Body of pancreas (tissue), 4 donors: Measurements from ENCODE around the gene NAT8L. TPM values are rescaled to one million over a fixed set of nuclear protein-coding genes. Genes with fewer than 3 reads are reported as not detected.
A peak's percentile ranks its signal among the peaks of the same experiment; 100 is the strongest.

Experiments
- ATAC-seq: fragments of 150-250 bp; one replicate; pipeline ENCODE4 v1.9.1; 2016
- DNase-seq, 4 donors: peaks; one replicate each; pipeline ENCODE4 v3.0.0-alpha.2; 2019
- H3K27ac ChIP-seq, 4 donors: fragments of 200-600 bp; sonication (generic); 1 replicate in 3 of 4; 2 replicates in 1 of 4; pipeline versions ENCODE4 v1.5.1 to v1.6.1; 2016 to 2019; ENCODE audit warnings: mild to moderate bottlenecking in 1 of 4, mixed read lengths in 1 of 4, moderate library complexity in 1 of 4
- H3K27me3 ChIP-seq, 2 donors: fragments of 200-600 bp; sonication (generic); one replicate each; pipeline ENCODE4 v1.6.0; 2016; ENCODE audit warnings: mild to moderate bottlenecking in 1 of 2
- H3K36me3 ChIP-seq, 2 donors: fragments of 200-600 bp; sonication (generic); replicated peaks in 1 of 2; 2 replicates each; pipeline ENCODE4 v1.5.1; 2016; ENCODE audit warnings: low read depth in 2 of 2; ENCODE audit not compliant: insufficient read depth in 1 of 2
- H3K4me1 ChIP-seq: fragments of 200-600 bp; sonication (generic); one replicate; pipeline ENCODE4 v1.6.0; 2016
- H3K4me3 ChIP-seq, 2 donors: fragments of 200-600 bp; sonication (generic); 1 replicate in 1 of 2; 2 replicates in 1 of 2; pipeline ENCODE4 v1.5.1; 2016 to 2019
- H3K9me3 ChIP-seq, 3 donors: fragments of 200-600 bp; sonication (generic); 1 replicate in 2 of 3; 2 replicates in 1 of 3; pipeline ENCODE4 v1.5.1; 2016
- CTCF ChIP-seq, 7 experiments: fragments of 450-650 bp in 4 of 7; fragments of 200-600 bp in 3 of 7; sonication (generic) in 3 of 7; IDR thresholded peaks; one replicate each; pipeline ENCODE4 v1.5.1; 2016 to 2019; ENCODE audit warnings: antibody characterized with exemption in 7 of 7
- POLR2A ChIP-seq, 3 donors: fragments of 450-650 bp; IDR thresholded peaks; one replicate each; pipeline ENCODE4 v1.6.1; 2016; ENCODE audit warnings: antibody characterized with exemption in 3 of 3, mild to moderate bottlenecking in 2 of 3
- WGBS, 2 donors: methylation state at CpG; one replicate each; pipeline ENCODE4 v1.1.5; 2017; 5-methylcytosine and 5-hydroxymethylcytosine counted together
- intact Hi-C: fragments of 100-400 bp; cut with DNase I; formaldehyde crosslinking; loops from one replicate; pipeline ENCODE4 v1.15.1; 2023
- total RNA-seq, 2 donors: library from RNA; depleted of rRNA; stranded (reverse); fragments of >200 nt; gene quantifications; one replicate each; pipeline ENCODE4 v1.1.0, GENCODE V29; 2016

Gene NAT8L
- total RNA-seq, 2 donors from 2014 or later: 3.6 to 18.8 TPM

GRCh38 chr4:2061186-2062131, 2.3 kb downstream of the NAT8L start:
- DNase-seq: no peak
- Histone ChIP-seq H3K4me1 (peaks cover 30% of the 10 kb centered on the region), H3K27me3 (no peaks in the 10 kb centered on the region)

GRCh38 chr4:2062168-2062807, 3.2 kb downstream of the NAT8L start:
- Histone ChIP-seq H3K27me3 (no peaks in the 10 kb centered on the region), H3K4me1 (peaks cover 30% of the 10 kb centered on the region), H3K4me3 (no peak overlapping the region), H3K27ac (peak overlapping the region in 3 of 4 donors; percentile 3 to 65 (median 61)), H3K36me3 (no peaks in the 10 kb centered on the region), H3K9me3 (no peaks in the 10 kb centered on the region)
- DNase-seq: no peak
- WGBS, 2 donors: 72 to 81% methylated on average over 3 to 11 of the region's 11 CpGs
- no peak for ATAC-seq
- intact Hi-C loops: no loop called here
- no peak for TF ChIP-seq POLR2A (IDR thresholded peaks at IDR 0.05)

More at GRCh38 chr4:2061186-2062131, 2.3 kb downstream of the NAT8L start:
- Histone ChIP-seq H3K27ac (peak overlapping the region in 3 of 4 donors; percentile 40 to 65 (median 61)), H3K9me3 (no peaks in the 10 kb centered on the region), H3K4me3 (no peak overlapping the region), H3K36me3 (no peaks in the 10 kb centered on the region)
- WGBS, 2 donors: 59 to 60% methylated on average over 13 to 40 of the region's 42 CpGs
- TF ChIP-seq POLR2A (IDR thresholded peaks at IDR 0.05): no peak
- TF ChIP-seq CTCF (IDR thresholded peaks at IDR 0.05): no peak
- intact Hi-C loops: no loop called here
- peak; percentile 6 for ATAC-seq

GRCh38 chr4:2062808-2063524, 3.8 kb downstream of the NAT8L start:
- no peak for DNase-seq
- 65 to 85% methylated on average over 4 to 12 of the region's 16 CpGs for WGBS, 2 donors
- ATAC-seq: no peak

GRCh38 chr4:2063557-2064275, 4.6 kb downstream of the NAT8L start:
- intact Hi-C loops: no loop called here
- Histone ChIP-seq H3K27me3 (no peaks in the 10 kb centered on the region), H3K4me1 (peaks cover 26% of the 10 kb centered on the region), H3K4me3 (no peak overlapping the region), H3K36me3 (no peaks in the 10 kb centered on the region), H3K9me3 (no peaks in the 10 kb centered on the region), H3K27ac (no peak overlapping the region)
- WGBS, 2 donors: 96% methylated on average over 5 to 40 of the region's 53 CpGs
- DNase-seq (no peak), ATAC-seq (no peak)
- TF ChIP-seq POLR2A (IDR thresholded peaks at IDR 0.05) (no peak), CTCF (IDR thresholded peaks at IDR 0.05) (no peak)

More at GRCh38 chr4:2062808-2063524, 3.8 kb downstream of the NAT8L start:
- no peak overlapping the region for H3K4me3 ChIP-seq
- intact Hi-C loops: no loop called here
- no peaks in the 10 kb centered on the region for H3K27me3 ChIP-seq
- H3K36me3 ChIP-seq: no peaks in the 10 kb centered on the region
- peak overlapping the region in 3 of 4 donors; percentile 3 to 65 (median 61) for H3K27ac ChIP-seq
- TF ChIP-seq CTCF (IDR thresholded peaks at IDR 0.05): no peak
- TF ChIP-seq POLR2A (IDR thresholded peaks at IDR 0.05): no peak
- H3K9me3 ChIP-seq: no peaks in the 10 kb centered on the region
- peaks cover 30% of the 10 kb centered on the region for H3K4me1 ChIP-seq
